Tibial artery (tissue), 4 donors: ENCODE results near the gene KCNK4.
A peak's percentile ranks its signal among the peaks of the same experiment; 100 is the strongest.
"Not testable (repeated sequence)": the region's sequence is repeated elsewhere in the genome, so short reads cannot be mapped to it uniquely, and the experiment has no call there.

Experiments
- DNase-seq, 2 donors: peaks; one replicate each; pipeline ENCODE4 v3.0.0-alpha.2; 2019
- H3K27ac ChIP-seq, 2 donors: fragments of 200-600 bp; sonication (generic) in 1 of 2; 1 replicate in 1 of 2; 2 replicates in 1 of 2; pipeline ENCODE4 v1.5.1; 2018 to 2019; ENCODE audit warnings: mild to moderate bottlenecking in 1 of 2
- H3K27me3 ChIP-seq, 2 donors: fragments of 200-600 bp; sonication (generic) in 1 of 2; one replicate each; pipeline versions ENCODE4 v1.5.1 to v1.6.0; 2016 to 2019
- H3K36me3 ChIP-seq, 3 donors: fragments of 200-600 bp; sonication (generic) in 2 of 3; one replicate each; pipeline ENCODE4 v1.5.1; 2016 to 2019; ENCODE audit warnings: mild to moderate bottlenecking in 2 of 3
- H3K4me1 ChIP-seq, 4 donors: fragments of 200-600 bp; sonication (generic) in 2 of 4; 1 replicate in 3 of 4; 2 replicates in 1 of 4; pipeline ENCODE4 v1.5.1; 2016 to 2019
- H3K4me3 ChIP-seq, 2 donors: fragments of 200-600 bp; sonication (generic) in 1 of 2; 1 replicate in 1 of 2; 2 replicates in 1 of 2; pipeline ENCODE4 v1.5.1; 2018 to 2019; ENCODE audit warnings: mild to moderate bottlenecking in 2 of 2
- H3K9me3 ChIP-seq, 3 donors: fragments of 200-600 bp; sonication (generic) in 1 of 3; one replicate each; pipeline ENCODE4 v1.5.1; 2016 to 2019
- CTCF ChIP-seq, 2 experiments: fragments of 200-600 bp in 1 of 2; fragments of 450-650 bp in 1 of 2; IDR thresholded peaks; one replicate each; pipeline ENCODE4 v1.5.1; 2017 to 2019; ENCODE audit warnings: antibody characterized with exemption in 2 of 2, mild to moderate bottlenecking in 1 of 2, moderate library complexity in 1 of 2
- intact Hi-C: fragments of 100-400 bp; cut with DNase I; formaldehyde crosslinking; loops from one replicate; pipeline ENCODE4 v1.15.0; 2023; ENCODE audit warnings: low total_unique reads

The KCNK4 gene

GRCh38 chr11:64245401-64245796 is 45.7 kb upstream of the KCNK4 start:
- DNase-seq, result peak in 1 of 2 donors; percentile 90

GRCh38 chr11:64245797-64246620 is 45.1 kb upstream of the KCNK4 start:
- Histone ChIP-seq H3K9me3 (no peaks in the 10 kb centered on the region), H3K27me3 (no peaks in the 10 kb centered on the region), H3K4me1 (peaks cover 0 to 57% (median 44%) of the 10 kb centered on the region in 4 donors), H3K27ac (peak overlapping the region; percentile 87 to 89), H3K36me3 (peaks cover 0 to 15% (median 0%) of the 10 kb centered on the region in 3 donors), H3K4me3 (peak overlapping the region; percentile 62 to 79)
- intact Hi-C loops, result no loop called here
- peak; percentile 81 to 93 for DNase-seq
- no peak for TF ChIP-seq CTCF (IDR thresholded peaks at IDR 0.05)

More at GRCh38 chr11:64245401-64245796, 45.7 kb upstream of the KCNK4 start:
- H3K27ac ChIP-seq, result peak overlapping the region; percentile 87 to 89
- no peaks in the 10 kb centered on the region for H3K9me3 ChIP-seq
- H3K36me3 ChIP-seq, result peaks cover 0 to 15% (median 0%) of the 10 kb centered on the region in 3 donors
- TF ChIP-seq CTCF (IDR thresholded peaks at IDR 0.05), result no peak
- no peaks in the 10 kb centered on the region for H3K27me3 ChIP-seq
- peak overlapping the region; percentile 62 to 79 for H3K4me3 ChIP-seq
- peaks cover 0 to 53% (median 39%) of the 10 kb centered on the region in 4 donors for H3K4me1 ChIP-seq
- intact Hi-C loops, result no loop called here

GRCh38 chr11:64246621-64246870 is 44.6 kb upstream of the KCNK4 start:
- Histone ChIP-seq H3K4me1 (peaks cover 0 to 60% (median 44%) of the 10 kb centered on the region in 4 donors), H3K4me3 (peak overlapping the region; percentile 62 to 79), H3K36me3 (peaks cover 0 to 15% (median 0%) of the 10 kb centered on the region in 3 donors), H3K27ac (peak overlapping the region; percentile 87 to 89)
- DNase-seq, H3K27me3 ChIP-seq, intact Hi-C loops, H3K9me3 ChIP-seq: not testable (repeated sequence)

GRCh38 chr11:64246871-64247728 is 44.0 kb upstream of the KCNK4 start, which contains the start of gene PPP1R14B:
Gene PPP1R14B, minus strand, starts transcription at chr11:64246943. Its CDS starts 270 bp downstream, at chr11:64246673.
- TF ChIP-seq CTCF (IDR thresholded peaks at IDR 0.05), result peak in 1 of 2 experiments; percentile 4
- Histone ChIP-seq H3K27me3 (no peaks in the 10 kb centered on the region), H3K4me1 (peaks cover 0 to 61% (median 47%) of the 10 kb centered on the region in 4 donors), H3K27ac (peak within 1 kb of the TSS; percentile 87 to 89), H3K4me3 (peak within 1 kb of the TSS; percentile 62 to 79), H3K36me3 (peaks cover 0 to 15% (median 0%) of the 10 kb centered on the region in 3 donors), H3K9me3 (no peaks in the 10 kb centered on the region)
- intact Hi-C loops, result no loop called here
- DNase-seq, result peak; percentile 89 to 95

GRCh38 chr11:64247729-64248531 is 43.2 kb upstream of the KCNK4 start:
- Histone ChIP-seq H3K27ac (peak overlapping the region; percentile 87), H3K4me1 (peaks cover 0 to 61% (median 48%) of the 10 kb centered on the region in 4 donors), H3K36me3 (peaks cover 0 to 14% (median 0%) of the 10 kb centered on the region in 3 donors), H3K27me3 (no peaks in the 10 kb centered on the region), H3K4me3 (peak overlapping the region; percentile 62 to 79), H3K9me3 (no peaks in the 10 kb centered on the region)
- TF ChIP-seq CTCF (IDR thresholded peaks at IDR 0.05), result no peak
- intact Hi-C loops, result no loop called here
- DNase-seq, result no peak
